GM18499 (cell line): Measurements from ENCODE around the gene MRPL20.
"Not testable (repeated sequence)": the region's sequence is repeated elsewhere in the genome, so short reads cannot be mapped to it uniquely, and the experiment has no call there.

Experiments
- ATAC-seq: cut with Tn5 transposase; IDR thresholded peaks from one replicate; pipeline ENCODE4 v1.9.1; 2021; ENCODE audit warnings: moderate number of reproducible peaks; ENCODE audit not compliant: insufficient read depth, unreplicated experiment

MRPL20 gene

DNA sequence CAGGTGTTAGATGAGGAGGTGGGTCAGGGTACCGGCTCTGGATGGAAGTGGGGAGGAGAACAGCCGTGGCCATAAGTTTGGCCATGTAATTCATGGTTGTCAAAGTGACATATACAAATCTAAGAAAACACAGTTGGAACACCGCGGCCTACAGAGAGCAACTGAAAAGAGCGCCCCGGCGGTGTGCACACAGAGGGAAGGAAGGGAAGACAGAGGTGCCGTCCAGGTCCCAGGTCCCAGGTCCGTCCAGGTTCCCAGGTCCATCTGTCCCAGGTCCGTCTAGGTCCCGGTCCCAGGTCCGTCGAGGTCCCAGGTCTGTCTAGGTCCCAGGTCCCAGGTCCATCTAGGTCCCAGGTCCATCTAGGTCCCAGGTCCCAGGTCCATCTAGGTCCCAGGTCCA, 4.5 kb upstream of the MRPL20 start:
- ATAC-seq: no peak

GRCh38 chr1:1410238-1410637, 3.1 kb upstream of the MRPL20 start:
- ATAC-seq: not testable (repeated sequence)

GRCh38 chr1:1407636-1408318, 684 bp upstream of the MRPL20 start:
- no peak for ATAC-seq

GRCh38 chr1:1406101-1406820, 832 bp downstream of the MRPL20 start:
- no peak for ATAC-seq

GRCh38 chr1:1403653-1404052, 3.4 kb downstream of the MRPL20 start:
- no peak for ATAC-seq

- ATAC-seq: not testable (repeated sequence)
Observed at GRCh38 chr1:1402901-1403392, 4.1 kb downstream of the MRPL20 start.

GRCh38 chr1:1402072-1402900, 4.8 kb downstream of the MRPL20 start:
- ATAC-seq: no peak

- ATAC-seq: no peak
Observed at GRCh38 chr1:1401457-1402010, 5.6 kb downstream of the MRPL20 start.

GRCh38 chr1:1400576-1401456, 6.3 kb downstream of the MRPL20 start:
- no peak for ATAC-seq

DNA sequence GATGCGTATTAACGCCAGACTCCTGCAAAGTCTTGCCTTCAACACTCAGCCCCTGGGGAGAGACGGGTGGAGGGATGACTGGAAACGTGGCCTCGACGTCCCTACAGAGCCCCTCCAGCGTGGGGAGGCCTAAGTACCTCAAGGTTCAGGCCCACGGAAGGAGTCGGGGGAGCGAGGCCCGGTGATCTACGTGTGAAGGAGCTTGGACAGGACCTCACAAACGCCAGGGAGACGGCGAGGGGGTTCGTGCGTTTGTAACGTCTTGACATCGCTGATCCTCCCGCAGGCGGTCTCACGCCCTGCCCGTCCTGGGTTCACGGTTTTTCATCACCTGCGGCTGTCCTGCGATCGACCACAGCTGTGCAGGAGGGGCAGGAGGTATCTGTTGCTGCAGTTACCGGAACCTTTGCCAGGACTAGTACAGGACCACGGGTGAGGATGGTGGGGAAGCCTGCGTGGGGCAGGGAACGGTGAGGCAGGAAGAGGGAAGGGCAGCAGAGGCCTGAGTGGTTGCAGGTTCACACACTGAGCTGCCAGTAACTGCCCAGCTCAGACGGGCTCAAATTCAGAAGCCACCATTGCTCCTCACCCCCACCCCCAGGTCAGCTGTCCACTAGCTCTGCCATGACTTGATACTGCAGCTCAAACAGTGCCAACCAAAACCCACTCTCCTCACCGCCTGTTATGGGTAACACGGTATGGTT, 7.1 kb downstream of the MRPL20 start:
- ATAC-seq: no peak

DNA sequence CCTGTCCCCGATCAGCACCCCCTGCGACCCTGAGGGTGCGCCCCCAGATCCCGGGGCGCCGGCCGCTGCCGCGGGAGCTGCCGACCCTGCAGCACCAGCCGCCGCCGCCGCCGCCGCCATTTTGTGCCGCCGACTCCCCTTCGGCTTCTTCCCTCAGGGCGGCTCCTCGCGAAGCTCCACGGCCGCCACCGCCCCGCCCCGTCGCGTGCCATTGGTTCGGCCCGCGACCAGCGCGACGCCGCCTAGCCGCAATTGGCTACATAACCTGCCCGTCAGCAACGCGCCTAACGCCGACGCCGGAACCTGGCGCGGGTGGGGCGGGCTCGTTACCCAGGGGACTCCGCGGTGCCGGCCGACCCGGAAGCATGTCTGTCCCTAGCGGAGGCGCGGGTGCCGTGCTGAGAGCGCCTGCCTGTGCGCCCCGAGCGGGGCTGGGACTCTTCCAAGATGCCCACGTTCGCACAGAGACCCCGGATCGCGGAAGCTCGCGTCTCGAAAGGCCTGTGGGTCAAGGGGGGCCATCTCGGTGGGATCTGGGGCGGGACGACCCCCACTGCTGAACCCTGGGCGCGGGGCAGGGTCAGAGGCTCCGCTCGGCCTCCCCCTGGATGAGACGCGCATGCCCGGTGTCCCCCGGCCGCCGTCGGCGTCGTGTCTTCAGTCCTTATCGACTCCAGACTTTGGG, 7.8 kb downstream of the MRPL20 start, which contains the start of gene CCNL2:
TSS of gene CCNL2 (minus strand) at position 149 of the 685 bp plus-strand sequence. CDS start at position 120, 29 bp downstream.
- peak; percentile 65 for ATAC-seq

GRCh38 chr1:1398677-1399186, 8.4 kb downstream of the MRPL20 start:
- ATAC-seq: no peak

DNA sequence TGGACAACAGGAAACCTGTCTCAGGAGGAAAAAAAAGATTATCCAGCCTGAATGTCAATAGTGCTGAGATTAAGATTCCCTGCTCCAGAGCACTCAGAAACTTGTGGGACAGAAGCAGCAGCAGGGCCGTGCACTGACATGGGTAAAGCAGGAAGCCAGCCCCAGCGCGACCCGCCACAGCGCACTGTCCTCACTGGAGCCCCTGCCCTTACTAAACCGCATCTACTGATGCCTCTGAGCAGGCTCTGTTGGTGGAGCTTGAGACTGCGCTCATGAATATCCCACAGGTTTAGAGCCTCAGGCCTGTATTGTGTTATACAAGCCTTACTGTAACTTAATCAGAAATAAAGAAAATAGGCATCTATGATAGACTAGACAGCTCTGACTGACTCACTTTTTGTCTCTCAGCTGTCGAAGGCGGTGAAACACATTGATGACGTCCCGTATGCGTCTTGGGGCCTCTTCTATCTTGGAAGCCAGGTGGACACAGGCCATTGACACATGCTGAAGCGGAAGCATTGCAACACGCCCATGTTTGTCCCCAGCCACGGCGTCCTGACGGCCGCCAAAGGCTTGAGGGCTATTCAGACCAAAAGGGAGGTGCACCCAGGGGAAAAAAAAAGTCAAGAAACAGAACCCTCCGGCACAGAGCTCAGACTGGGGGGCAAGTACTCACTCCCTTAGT, 9.1 kb downstream of the MRPL20 start:
- no peak for ATAC-seq

- ATAC-seq: no peak
Observed at GRCh38 chr1:1395166-1395565, 11.9 kb downstream of the MRPL20 start.

DNA sequence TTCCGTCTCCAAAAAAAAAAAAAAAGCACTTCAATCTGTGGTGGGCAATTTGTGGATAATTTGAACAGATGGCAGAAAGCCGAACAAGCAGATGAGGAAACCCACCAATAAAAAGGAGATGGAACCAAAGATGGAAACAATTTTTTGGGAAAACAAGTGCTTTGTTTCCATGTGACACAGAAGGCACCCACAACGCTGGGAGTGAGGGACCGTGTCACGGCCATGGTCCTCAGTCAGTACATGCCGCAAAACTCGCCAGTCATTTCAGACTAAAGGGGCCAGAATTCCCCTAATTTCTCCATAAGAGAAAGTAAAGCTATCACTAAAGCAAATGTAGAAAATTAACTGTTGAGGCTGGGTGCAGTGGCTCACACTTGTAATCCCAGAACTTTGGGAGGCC, 13.0 kb downstream of the MRPL20 start:
- ATAC-seq: no peak

GRCh38 chr1:1393428-1393827, 13.7 kb downstream of the MRPL20 start:
- ATAC-seq: no peak

DNA sequence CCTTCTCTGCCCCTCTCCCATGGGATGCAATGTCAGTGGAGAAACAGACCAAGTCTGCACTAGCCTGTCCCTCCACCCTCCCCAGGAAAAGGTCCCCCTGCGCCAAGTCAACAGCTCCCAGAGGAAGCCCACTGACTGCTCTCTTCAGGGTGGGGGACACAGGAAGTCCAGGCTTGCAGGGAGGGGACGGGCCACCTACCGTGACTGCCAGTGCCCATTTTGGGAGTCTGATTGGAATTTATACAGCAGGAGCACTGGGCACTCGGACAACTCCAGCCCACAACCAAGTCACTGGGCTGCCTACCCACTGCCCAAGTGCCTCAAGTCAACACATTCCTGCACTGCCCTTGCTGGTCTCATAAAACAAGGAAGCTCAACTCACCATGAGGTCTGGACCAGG, 14.1 kb downstream of the MRPL20 start:
- ATAC-seq: no peak

GRCh38 chr1:1391225-1391624, 15.9 kb downstream of the MRPL20 start:
- ATAC-seq: no peak
